ENCODE results near the gene KLKB1. TPM values are rescaled to one million over a fixed set of nuclear protein-coding genes. Genes with fewer than 3 reads are reported as not detected.

Gene KLKB1
- total RNA-seq, 2 experiments from 2014 or later: not detected

DNA sequence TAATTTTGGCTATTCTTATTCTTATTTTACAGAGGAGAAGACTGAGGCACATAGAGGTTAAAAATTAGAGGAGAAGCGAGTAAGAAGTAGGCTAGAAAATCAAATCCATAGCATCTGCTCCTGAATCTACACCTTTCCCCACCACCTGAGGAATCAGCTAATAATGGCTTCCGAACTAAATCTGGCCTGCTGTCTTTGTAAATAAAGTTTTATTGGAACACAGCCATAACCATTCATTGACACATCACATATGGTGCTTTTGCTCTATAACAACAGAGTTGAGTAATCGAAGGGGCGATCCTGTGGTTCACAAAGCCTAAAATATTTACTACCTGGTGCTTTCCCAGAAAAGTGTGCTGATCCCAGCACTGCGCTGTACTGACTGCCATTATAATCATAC, 76.9 kb downstream of the KLKB1 start:
- H3K4me1 Mint-ChIP-seq: no peaks in the 10 kb centered on the region
- no peak overlapping the region for H3K4me3 Mint-ChIP-seq

DNA sequence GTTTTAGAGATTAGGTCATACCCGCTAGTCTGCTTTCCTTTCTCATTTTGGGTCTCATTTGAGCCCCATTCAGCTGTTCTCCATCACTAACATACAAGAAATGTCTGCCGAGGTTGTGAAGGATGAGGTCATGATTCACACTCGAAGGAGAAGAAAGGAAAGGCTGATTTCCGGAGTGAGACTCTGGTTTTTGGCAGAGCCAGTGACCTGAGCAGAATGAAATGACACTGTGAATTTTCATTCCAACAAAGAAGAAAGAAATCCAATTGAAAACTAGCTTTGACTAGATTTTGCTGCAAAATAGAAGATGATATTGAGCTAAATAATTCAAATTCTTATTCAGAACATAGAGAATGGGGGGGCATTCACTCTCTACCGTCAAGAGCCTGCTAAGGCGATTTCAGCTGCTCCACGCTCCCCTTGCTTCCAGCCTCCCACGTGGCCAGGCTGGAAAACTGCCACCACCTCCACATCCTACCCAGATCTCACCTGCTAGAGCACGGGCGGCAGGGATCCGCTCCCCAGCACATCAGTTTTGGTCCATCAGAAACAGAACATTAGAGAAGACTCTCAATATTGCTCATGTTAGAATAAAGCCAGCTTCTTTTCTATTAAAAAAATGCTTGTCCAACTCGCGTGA, 77.7 kb downstream of the KLKB1 start:
- peaks cover 40% of the 10 kb centered on the region for H3K27me3 Mint-ChIP-seq
- DNase-seq: no peak

More for the DNA sequence above, 76.9 kb downstream of the KLKB1 start:
- H3K27me3 Mint-ChIP-seq: peaks cover 48% of the 10 kb centered on the region
- no peaks in the 10 kb centered on the region for H3K36me3 Mint-ChIP-seq
- H3K27ac Mint-ChIP-seq: no peak overlapping the region
- no peak for DNase-seq
- no peaks in the 10 kb centered on the region for H3K9me3 Mint-ChIP-seq

GRCh38 chr4:186307497-186307896, 80.2 kb downstream of the KLKB1 start:
- Mint-ChIP-seq H3K4me1 (no peaks in the 10 kb centered on the region), H3K4me3 (no peak overlapping the region), H3K9me3 (no peaks in the 10 kb centered on the region), H3K27me3 (peaks cover 41% of the 10 kb centered on the region), H3K36me3 (no peaks in the 10 kb centered on the region), H3K27ac (no peak overlapping the region)
- no peak for DNase-seq

More for the DNA sequence above, 77.7 kb downstream of the KLKB1 start:
- Mint-ChIP-seq H3K4me1 (no peaks in the 10 kb centered on the region), H3K27ac (no peak overlapping the region), H3K36me3 (no peaks in the 10 kb centered on the region), H3K4me3 (no peak overlapping the region), H3K9me3 (no peaks in the 10 kb centered on the region)

- H3K4me3 Mint-ChIP-seq: no peak overlapping the region
- H3K27ac Mint-ChIP-seq: no peak overlapping the region
- no peaks in the 10 kb centered on the region for H3K9me3 Mint-ChIP-seq
- no peaks in the 10 kb centered on the region for H3K4me1 Mint-ChIP-seq
- no peaks in the 10 kb centered on the region for H3K36me3 Mint-ChIP-seq
- DNase-seq: no peak
- H3K27me3 Mint-ChIP-seq: peaks cover 44% of the 10 kb centered on the region
Observed at GRCh38 chr4:186307916-186308315, 80.6 kb downstream of the KLKB1 start.

Other genes with a start within 250 kb of the KLKB1 start
- gene TLR3, start 158.4 kb upstream of the KLKB1 start, total RNA-seq: not detected
- gene FAM149A, start 122.8 kb upstream of the KLKB1 start, total RNA-seq: under 1 TPM; 0.52 to 0.82 TPM
- gene CYP4V2, start 35.9 kb upstream of the KLKB1 start, total RNA-seq: 1 to 10 TPM; 6.2 to 6.9 TPM
- gene F11, start 38.7 kb downstream of the KLKB1 start, total RNA-seq: not detected

Data from activated naive CD8-positive, alpha-beta T cell treated with anti-CD3 and anti-CD28 coated beads for 36 hours (primary cell).